Peyer's patch (tissue), 4 donors: ENCODE measurements around the gene TRIM10.

Experiments
- POLR2A ChIP-seq, 2 donors: fragments of 450-650 bp; IDR thresholded peaks; one replicate each; pipeline ENCODE4 v1.5.1; 2017; ENCODE audit warnings: antibody characterized with exemption in 2 of 2, mild to moderate bottlenecking in 2 of 2, moderate library complexity in 2 of 2
- TF ChIP-seq, protein P1 (sequence below), 6 experiments: fragments of 450-650 bp in 4 of 6; fragments of 200-600 bp in 2 of 6; sonication (generic) in 1 of 6; IDR thresholded peaks; one replicate each; pipeline ENCODE4 v1.5.1; 2017 to 2019; ENCODE audit warnings: antibody characterized with exemption in 6 of 6, mild to moderate bottlenecking in 3 of 6, moderate library complexity in 1 of 6

DNA sequence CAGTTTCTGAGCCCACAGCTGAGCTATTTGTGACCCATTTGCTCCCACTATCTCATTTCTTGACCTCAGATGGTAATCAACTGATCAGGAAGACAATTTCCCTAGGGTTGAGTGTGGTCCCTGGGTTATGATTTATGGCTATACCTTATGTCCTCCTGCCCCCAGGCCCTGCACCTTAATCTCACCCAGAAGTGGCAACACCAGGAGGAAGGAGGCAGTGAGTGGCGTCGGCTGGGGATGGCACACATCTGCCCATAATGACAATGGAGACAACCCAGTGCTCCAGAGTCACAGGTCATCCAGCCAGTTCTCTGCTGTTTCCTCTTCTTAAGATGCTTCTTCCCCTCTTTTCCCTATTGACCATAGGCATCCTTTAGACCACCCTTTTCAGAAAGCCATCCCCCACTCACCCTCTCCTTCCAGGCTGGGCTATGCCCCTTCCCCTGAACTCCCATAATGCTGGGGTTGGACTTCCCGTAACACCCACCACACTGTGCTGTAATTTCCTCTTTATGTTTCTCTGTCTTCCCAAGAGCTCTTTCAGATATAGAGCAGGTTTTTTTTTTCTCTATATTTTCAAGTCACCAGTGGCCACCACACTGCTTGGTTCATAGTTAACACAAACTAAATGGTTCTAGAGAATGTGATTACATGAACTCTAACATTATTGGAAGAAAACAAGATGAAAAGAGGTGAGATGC is 8.0 kb downstream of the TRIM10 start:
- TF ChIP-seq POLR2A (IDR thresholded peaks at IDR 0.05), result no peak
- TF ChIP-seq, protein P1, sequence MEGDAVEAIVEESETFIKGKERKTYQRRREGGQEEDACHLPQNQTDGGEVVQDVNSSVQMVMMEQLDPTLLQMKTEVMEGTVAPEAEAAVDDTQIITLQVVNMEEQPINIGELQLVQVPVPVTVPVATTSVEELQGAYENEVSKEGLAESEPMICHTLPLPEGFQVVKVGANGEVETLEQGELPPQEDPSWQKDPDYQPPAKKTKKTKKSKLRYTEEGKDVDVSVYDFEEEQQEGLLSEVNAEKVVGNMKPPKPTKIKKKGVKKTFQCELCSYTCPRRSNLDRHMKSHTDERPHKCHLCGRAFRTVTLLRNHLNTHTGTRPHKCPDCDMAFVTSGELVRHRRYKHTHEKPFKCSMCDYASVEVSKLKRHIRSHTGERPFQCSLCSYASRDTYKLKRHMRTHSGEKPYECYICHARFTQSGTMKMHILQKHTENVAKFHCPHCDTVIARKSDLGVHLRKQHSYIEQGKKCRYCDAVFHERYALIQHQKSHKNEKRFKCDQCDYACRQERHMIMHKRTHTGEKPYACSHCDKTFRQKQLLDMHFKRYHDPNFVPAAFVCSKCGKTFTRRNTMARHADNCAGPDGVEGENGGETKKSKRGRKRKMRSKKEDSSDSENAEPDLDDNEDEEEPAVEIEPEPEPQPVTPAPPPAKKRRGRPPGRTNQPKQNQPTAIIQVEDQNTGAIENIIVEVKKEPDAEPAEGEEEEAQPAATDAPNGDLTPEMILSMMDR (IDR thresholded peaks at IDR 0.05), result no peak
